ENCODE data around the gene SRL. TPM values are rescaled to one million over a fixed set of nuclear protein-coding genes. Genes with fewer than 3 reads are reported as not detected.

SRL gene
- total and polyA plus RNA-seq, 2 of the 13 experiments (the other 11 are each of a cell fraction or from before 2014, with no cell fraction given): 0.05 TPM; not detected in 1

DNA sequence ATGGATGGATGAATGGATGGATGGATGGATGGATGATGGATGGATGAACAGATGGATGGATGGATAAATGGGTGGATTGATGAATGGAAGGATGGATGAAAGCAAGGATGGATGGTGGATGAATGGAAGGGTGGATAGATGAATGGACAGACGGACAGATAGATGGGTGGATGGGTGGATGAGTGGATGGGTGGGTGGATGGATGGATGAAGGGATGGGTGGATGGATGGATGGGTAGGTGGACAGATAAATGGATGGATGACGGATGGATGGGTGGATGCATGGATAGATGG, 14.9 kb downstream of the SRL start:
- ATAC-seq (no peak), FAIRE-seq (no peak), DNase-seq (ENCODE audit: low spot score) (no peak)
- BruUV-seq (replicated peaks): no TSS peak
- Histone ChIP-seq H3K36me3 (replicated peaks in 1 of 2; ENCODE audit: control insufficient read depth in 1 of 2, insufficient read depth in 2 of 2, low read length in 2 of 2) (no peaks in the 10 kb centered on the region), H4K20me1 (ENCODE audit: insufficient read depth, low read length) (no peaks in the 10 kb centered on the region), H3K79me2 (ENCODE audit: insufficient read depth, low read length) (no peaks in the 10 kb centered on the region), H3K4me1 (ENCODE audit: insufficient read depth, low read length) (no peaks in the 10 kb centered on the region), H2AFZ (ENCODE audit: low read length) (no peak overlapping the region), H3K9me3 (ENCODE audit: low read length) (no peaks in the 10 kb centered on the region), H3K9ac (ENCODE audit: insufficient read depth, low read depth, low read length) (no peak overlapping the region), H3K4me2 (ENCODE audit: low read depth, low read length) (no peak overlapping the region), H3K4me3 (replicated peaks in 1 of 3; ENCODE audit: insufficient read depth in 1 of 3, low read depth in 2 of 3, low read length in 3 of 3) (no peak overlapping the region), H3K27ac (ENCODE audit: extremely low read length, insufficient read depth, low read length) (no peak overlapping the region), H3K27me3 (ENCODE audit: control insufficient read depth in 1 of 2, insufficient read depth in 2 of 2, low read length in 2 of 2) (peaks cover 0 to 24% of the 10 kb centered on the region in 2 experiments; a peak in 2 of 5 replicates)
- 10% methylated on average over 2 of the region's 2 CpGs for WGBS (ENCODE audit: low lambda C conversion rate)
- ChIA-PET CTCF (ENCODE audit: low intra/inter-chr PET ratio, low total read pairs) (no interaction called here), POLR2A (no interaction called here)
- intact Hi-C loops (cut with micrococcal nuclease; ENCODE audit: unreplicated experiment): no loop called here
- in situ Hi-C loops (cut with HindIII; ENCODE audit: extremely low pct_ligation_motif_present, low pct_unique_long_range_greater_than_20kb): no loop called here
- TF ChIP-seq ZNF737 (CRISPR knock-in tag; IDR thresholded peaks at IDR 0.05; ENCODE audit: borderline replicate concordance) (no peak), ZNF510 (CRISPR knock-in tag; IDR thresholded peaks at IDR 0.05; ENCODE audit: low read depth) (no peak), ZFP36 (IDR thresholded peaks at IDR 0.05; ENCODE audit: borderline replicate concordance, low read depth, low read length, partially characterized antibody) (no peak), ZNF317 (CRISPR knock-in tag; IDR thresholded peaks at IDR 0.05) (no peak), CBX5 (CRISPR knock-in tag; IDR thresholded peaks at IDR 0.05; ENCODE audit: borderline replicate concordance) (no peak), SAFB2 (CRISPR knock-in tag; IDR thresholded peaks at IDR 0.05; ENCODE audit: borderline replicate concordance, low read depth) (no peak), NONO (IDR thresholded peaks at IDR 0.05) (no peak), NONO (CRISPR knock-in tag; conservative IDR thresholded peaks at IDR 0.05) (no peak), RXRA (CRISPR knock-in tag; IDR thresholded peaks at IDR 0.05) (no peak), SNRNP70 (IDR thresholded peaks at IDR 0.05; ENCODE audit: low read depth, low read length) (no peak), KLF13 (CRISPR knock-in tag; IDR thresholded peaks at IDR 0.05) (no peak)
- TF ChIP-seq, protein P1, sequence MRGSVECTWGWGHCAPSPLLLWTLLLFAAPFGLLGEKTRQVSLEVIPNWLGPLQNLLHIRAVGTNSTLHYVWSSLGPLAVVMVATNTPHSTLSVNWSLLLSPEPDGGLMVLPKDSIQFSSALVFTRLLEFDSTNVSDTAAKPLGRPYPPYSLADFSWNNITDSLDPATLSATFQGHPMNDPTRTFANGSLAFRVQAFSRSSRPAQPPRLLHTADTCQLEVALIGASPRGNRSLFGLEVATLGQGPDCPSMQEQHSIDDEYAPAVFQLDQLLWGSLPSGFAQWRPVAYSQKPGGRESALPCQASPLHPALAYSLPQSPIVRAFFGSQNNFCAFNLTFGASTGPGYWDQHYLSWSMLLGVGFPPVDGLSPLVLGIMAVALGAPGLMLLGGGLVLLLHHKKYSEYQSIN (CRISPR knock-in tag; IDR thresholded peaks at IDR 0.05; ENCODE audit: borderline replicate concordance): no peak

Data from HepG2 (cell line).